H1 (cell line): ENCODE measurements around the gene JADE3. TPM values are rescaled to one million over a fixed set of nuclear protein-coding genes. Genes with fewer than 3 reads are reported as not detected.

Experiments used
- CTCF ChIA-PET: fragments of 300-600 bp; sonication (Branson Sonifier 250); formaldehyde crosslinking; loops from one replicate; lab custom pipeline; 2021; ENCODE audit not compliant: partially characterized antibody; lab: Charles Lee
- POLR2A ChIA-PET: fragments of 300-600 bp; sonication (Branson Sonifier 250); formaldehyde crosslinking; loops from one replicate; lab custom pipeline; 2021; ENCODE audit warnings: inconsistent platforms; ENCODE audit not compliant: partially characterized antibody; lab: Charles Lee
- DNase-seq, 2 experiments: peaks; one replicate each; pipeline versions ENCODE4 v3.0.0 to v3.0.0-alpha.2; 2010 to 2022; ENCODE audit warnings: low spot score in 2 of 2, low read depth in 1 of 2, mixed read lengths in 1 of 2
- FAIRE-seq: peaks from 2 replicates; lab custom pipeline; 2011; peaks lifted over from hg19 to GRCh38; lab: Jason Lieb, UNC
- H2AFZ ChIP-seq: 2 replicates; pipeline ENCODE4 v1.8.1; 2012; ENCODE audit warnings: low read length, inconsistent platforms
- H2AK5ac ChIP-seq: 2 replicates; pipeline ENCODE4 v1.6.1; 2013; ENCODE audit warnings: low read depth, low read length
- H2BK120ac ChIP-seq: replicated peaks from 2 replicates; pipeline ENCODE3; 2013; ENCODE audit warnings: low read depth, low read length, inconsistent platforms
- H2BK12ac ChIP-seq: 2 replicates; pipeline ENCODE4 v1.6.1; 2013; ENCODE audit warnings: low read depth, low read length
- H2BK15ac ChIP-seq: 2 replicates; pipeline ENCODE4 v1.6.1; 2013; ENCODE audit warnings: low read length
- H2BK20ac ChIP-seq: 2 replicates; pipeline ENCODE4 v1.6.1; 2013; ENCODE audit warnings: low read length
- H2BK5ac ChIP-seq: 2 replicates; pipeline ENCODE4 v1.6.1; 2013; ENCODE audit warnings: low read depth, low read length
- H3K14ac ChIP-seq: 2 replicates; pipeline ENCODE4 v1.6.1; 2013; ENCODE audit warnings: inconsistent platforms; ENCODE audit not compliant: insufficient read length
- H3K18ac ChIP-seq: 2 replicates; pipeline ENCODE4 v1.6.1; 2013; ENCODE audit warnings: low read length; ENCODE audit errors: extremely low read depth
- H3K23ac ChIP-seq: 2 replicates; pipeline ENCODE4 v1.6.1; 2013; ENCODE audit warnings: inconsistent platforms; ENCODE audit not compliant: insufficient read length
- H3K23me2 ChIP-seq: 2 replicates; pipeline ENCODE4 v1.6.1; 2013; ENCODE audit warnings: low read depth, low read length
- H3K27ac ChIP-seq: 2 replicates; pipeline ENCODE4 v1.6.1; 2011; ENCODE audit warnings: low read depth, low read length, inconsistent platforms
- H3K27me3 ChIP-seq, 4 experiments: replicated peaks in 1 of 4; 1 replicate in 1 of 4; 2 replicates in 3 of 4; pipeline versions ENCODE4 v1.6.1 to v1.8.1; 2011 to 2013; ENCODE audit warnings: low read length in 3 of 4, mild to moderate bottlenecking in 3 of 4, inconsistent platforms in 2 of 4, mixed read lengths in 2 of 4, moderate library complexity in 1 of 4; ENCODE audit not compliant: control insufficient read depth in 3 of 4, insufficient read depth in 3 of 4; ENCODE audit errors: extremely low read depth in 1 of 4
- H3K36me3 ChIP-seq, 4 experiments: 2 replicates each; pipeline versions ENCODE4 v1.6.1 to v1.8.1; 2011 to 2013; ENCODE audit warnings: mild to moderate bottlenecking in 4 of 4, low read length in 3 of 4, moderate library complexity in 2 of 4, control low read depth in 1 of 4, inconsistent platforms in 1 of 4; ENCODE audit not compliant: insufficient read depth in 4 of 4, control insufficient read depth in 2 of 4
- H3K4ac ChIP-seq: replicated peaks from 2 replicates; pipeline ENCODE3; 2013; ENCODE audit warnings: low read length, low read depth, mixed read lengths, inconsistent platforms; ENCODE audit not compliant: insufficient read length
- H3K4me1 ChIP-seq, 4 experiments: replicated peaks in 1 of 4; 1 replicate in 1 of 4; 2 replicates in 3 of 4; pipeline versions ENCODE4 v1.6.1 to v1.8.1; 2011 to 2013; ENCODE audit warnings: low read length in 3 of 4, inconsistent platforms in 2 of 4, mixed read lengths in 1 of 4; ENCODE audit not compliant: insufficient read depth in 4 of 4, control insufficient read depth in 3 of 4
- H3K4me2 ChIP-seq, 2 experiments: 2 replicates each; pipeline versions ENCODE4 v1.6.1 to v1.8.1; 2011 to 2013; ENCODE audit warnings: low read depth in 2 of 2, low read length in 2 of 2, control low read depth in 1 of 2, inconsistent platforms in 1 of 2, mild to moderate bottlenecking in 1 of 2; ENCODE audit not compliant: insufficient read depth in 1 of 2
- H3K4me3 ChIP-seq, 4 experiments: fragments of 200-600, 300-600 bp in 1 of 4; sonication (generic), shearing (Covaris generic), sonication (Bioruptor Twin) in 1 of 4; 2 replicates each; pipeline versions ENCODE4 v1.5.1 to v1.8.1; 2011 to 2016; ENCODE audit warnings: low read length in 4 of 4, low read depth in 3 of 4, control low read depth in 2 of 4, inconsistent platforms in 2 of 4, mild to moderate bottlenecking in 2 of 4, mixed read lengths in 1 of 4, moderate library complexity in 1 of 4; ENCODE audit not compliant: insufficient read depth in 2 of 4; ENCODE audit errors: extremely low read depth in 1 of 4
- H3K56ac ChIP-seq: replicated peaks from 2 replicates; pipeline ENCODE3; 2013; ENCODE audit warnings: low read depth, mild to moderate bottlenecking, mixed read lengths, low read length, inconsistent platforms; ENCODE audit not compliant: insufficient read length
- H3K79me1 ChIP-seq: 2 replicates; pipeline ENCODE4 v1.6.1; 2013; ENCODE audit warnings: low read depth, low read length, control low read depth
- H3K79me2 ChIP-seq, 2 experiments: 2 replicates each; pipeline versions ENCODE4 v1.6.1 to v1.8.1; 2012 to 2013; ENCODE audit warnings: low read length in 2 of 2, mild to moderate bottlenecking in 2 of 2, inconsistent platforms in 1 of 2; ENCODE audit not compliant: insufficient read depth in 2 of 2, control insufficient read depth in 1 of 2
- H3K9ac ChIP-seq, 4 experiments: replicated peaks in 1 of 4; 1 replicate in 1 of 4; 2 replicates in 3 of 4; pipeline versions ENCODE4 v1.6.1 to v1.8.1; 2011 to 2013; ENCODE audit warnings: low read depth in 3 of 4, low read length in 3 of 4, control low read depth in 2 of 4, mild to moderate bottlenecking in 2 of 4, moderate library complexity in 2 of 4, inconsistent platforms in 1 of 4; ENCODE audit errors: extremely low read depth in 1 of 4
- H3K9me3 ChIP-seq, 2 experiments: 2 replicates each; pipeline versions ENCODE4 v1.6.1 to v1.8.1; 2012 to 2013; ENCODE audit warnings: mild to moderate bottlenecking in 2 of 2, moderate library complexity in 2 of 2, control low read depth in 1 of 2, inconsistent platforms in 1 of 2, low read depth in 1 of 2, low read length in 1 of 2, mixed read lengths in 1 of 2; ENCODE audit not compliant: insufficient read depth in 2 of 2
- H4K20me1 ChIP-seq, 2 experiments: replicated peaks in 1 of 2; 2 replicates each; pipeline versions ENCODE3 to v1.8.1; 2011 to 2013; ENCODE audit warnings: inconsistent platforms in 2 of 2, low read length in 2 of 2, mild to moderate bottlenecking in 1 of 2; ENCODE audit not compliant: insufficient read depth in 2 of 2, control insufficient read depth in 1 of 2
- H4K5ac ChIP-seq: 2 replicates; pipeline ENCODE4 v1.6.1; 2013; ENCODE audit warnings: low read length, low read depth, mixed read lengths, inconsistent platforms; ENCODE audit not compliant: insufficient read length
- H4K8ac ChIP-seq: 2 replicates; pipeline ENCODE4 v1.8.0; 2013; ENCODE audit warnings: mild to moderate bottlenecking, moderate library complexity, low read length, inconsistent platforms; ENCODE audit not compliant: insufficient read depth; ENCODE audit errors: extremely low read depth
- H4K91ac ChIP-seq: replicated peaks from 2 replicates; pipeline ENCODE3; 2013; ENCODE audit warnings: low read length, mixed read lengths, inconsistent platforms; ENCODE audit not compliant: insufficient read length
- BACH1 ChIP-seq: IDR thresholded peaks from 2 replicates; pipeline ENCODE4 v1.6.1; 2012; ENCODE audit warnings: low read length, improper control_type of control experiment
- CTCF ChIP-seq, 3 experiments: IDR thresholded peaks; 1 replicate in 2 of 3; 2 replicates in 1 of 3; pipeline versions ENCODE4 v1.5.1 to v1.6.1; 2011; ENCODE audit warnings: low read length in 3 of 3, mild to moderate bottlenecking in 3 of 3, inconsistent platforms in 2 of 3, low read depth in 1 of 3, moderate library complexity in 1 of 3; ENCODE audit not compliant: insufficient read depth in 1 of 3; ENCODE audit errors: control extremely low read depth in 1 of 3
- E2F6 ChIP-seq: IDR thresholded peaks from 2 replicates; pipeline ENCODE4 v1.6.1; 2012; ENCODE audit warnings: inconsistent platforms
- HDAC2 ChIP-seq, 2 experiments: fragments of 300-600 bp in 1 of 2; sonication (generic) in 1 of 2; IDR thresholded peaks; 2 replicates each; pipeline ENCODE4 v1.6.1; 2011 to 2012; ENCODE audit warnings: low read depth in 2 of 2, low read length in 2 of 2, mild to moderate bottlenecking in 2 of 2, moderate library complexity in 2 of 2, borderline replicate concordance in 1 of 2, inconsistent platforms in 1 of 2
- RNF2 ChIP-seq: fragments of 200-900, 300-1000 bp; sonication (generic); IDR thresholded peaks from 2 replicates; pipeline ENCODE4 v1.7.1; 2016; ENCODE audit warnings: borderline replicate concordance, low read depth, mild to moderate bottlenecking, antibody characterized with exemption, low read length; ENCODE audit not compliant: poor library complexity, severe bottlenecking; ENCODE audit errors: missing control alignments
- SIRT6 ChIP-seq: IDR thresholded peaks from one replicate; pipeline ENCODE4 v1.7.1; 2012; ENCODE audit warnings: low read length, inconsistent platforms
- SP1 ChIP-seq: IDR thresholded peaks from 2 replicates; pipeline ENCODE4 v1.6.1; 2011; ENCODE audit warnings: low read depth, low read length
- TAF1 ChIP-seq: IDR thresholded peaks from 2 replicates; pipeline ENCODE4 v1.6.1; 2011; ENCODE audit warnings: mild to moderate bottlenecking, low read depth, low read length
- USF2 ChIP-seq: IDR thresholded peaks from 2 replicates; pipeline ENCODE4 v1.6.1; 2011; ENCODE audit warnings: low read length, improper control_type of control experiment
- WGBS, 2 experiments: shearing (Covaris generic) in 1 of 2; methylation state at CpG; one replicate each; pipeline versions ENCODE4 v1.1.6 to v1.1.7; 2013 to 2015; ENCODE audit warnings: low lambda C conversion rate in 2 of 2, mixed read lengths in 2 of 2, inconsistent platforms in 1 of 2, low coverage in 1 of 2, missing lambda C conversion rate in 1 of 2; ENCODE audit not compliant: insufficient replicate concordance in 2 of 2, insufficient coverage in 1 of 2, insufficient read length in 1 of 2; ENCODE audit errors: extremely low coverage in 1 of 2, missing lambda C conversion rate in 1 of 2; 5-methylcytosine and 5-hydroxymethylcytosine counted together
- polyA plus RNA-seq, 7 experiments: library from polyadenylated mRNA; depleted of rRNA in 3 of 7; stranded (reverse) in 5 of 7; unstranded in 2 of 7; fragments of >200 nt in 5 of 7; fragments of 200-250 nt in 2 of 7; gene quantifications; 1 replicate in 5 of 7; 2 replicates in 1 of 7; 4 replicates in 1 of 7; pipeline versions ENCODE4 v1.2.1 to v1.2.3, GENCODE V29; 2011 to 2013; ENCODE audit warnings: missing spikeins in 2 of 7, mixed read lengths in 2 of 7
- total RNA-seq: library from RNA; stranded (reverse); fragmentation: NEBNext Ultra II Directional; extraction: Animal tissue kit (Norgen Biotek cat#: 25700); gene quantifications from 2 replicates; pipeline ENCODE4 v1.2.1, GENCODE V29; 2021

JADE3 gene
- total and polyA plus RNA-seq, 2 of the 8 experiments (the other 6 are each of a cell fraction or from before 2014, with no cell fraction given): 6.9 to 21.5 TPM

GRCh38 chrX:46959101-46959500 is 46.9 kb downstream of the JADE3 start:
- Histone ChIP-seq H2BK12ac (no peak overlapping the region), H2BK20ac (no peak overlapping the region), H4K5ac (no peak overlapping the region), H2AK5ac (no peak overlapping the region), H3K14ac (no peak overlapping the region), H3K79me2 (peaks cover 2 to 78% of the 10 kb centered on the region in 2 experiments; a peak in 2 of 4 replicates), H3K36me3 (no peaks in the 10 kb centered on the region), H2AFZ (no peak overlapping the region), H3K4me1 (peaks cover 0 to 6% (median 0%) of the 10 kb centered on the region in 4 experiments; a peak in 2 of 7 replicates), H3K4me2 (no peak overlapping the region), H3K27ac (no peak overlapping the region), H3K9me3 (no peaks in the 10 kb centered on the region), H3K23me2 (no peaks in the 10 kb centered on the region), H4K20me1 (no peaks in the 10 kb centered on the region), H3K4ac (no peak overlapping the region), H3K56ac (no peak overlapping the region), H3K23ac (no peak overlapping the region), H3K4me3 (no peak overlapping the region), H2BK5ac (no peak overlapping the region), H3K18ac (no peak overlapping the region), H2BK15ac (0 out of 2 replicates have a peak overlapping the region, but pooled peaks have one; percentile 31), H3K79me1 (peaks cover 4% of the 10 kb centered on the region; the same call in 1 of the 2 replicates), H3K9ac (no peak overlapping the region), H3K27me3 (no peaks in the 10 kb centered on the region), H2BK120ac (no peak overlapping the region), H4K8ac (no peak overlapping the region), H4K91ac (no peak overlapping the region)
- ChIA-PET POLR2A (no interaction called here), CTCF (no interaction called here)
- DNase-seq (no peak), FAIRE-seq (no peak)
- WGBS, 2 experiments: 87% methylated on average over 2 of the region's 2 CpGs; no CpG with 5 or more reads in 1 of the 2 experiments
- TF ChIP-seq SIRT6 (no peak), E2F6 (no peak), TAF1 (no peak), CTCF (IDR thresholded peaks at IDR 0.05; ENCODE audit: control extremely low read depth in 1 of 3, insufficient read depth in 1 of 3, low read depth in 1 of 3, low read length in 3 of 3) (no peak), USF2 (no peak), HDAC2 (IDR thresholded peaks at IDR 0.05; ENCODE audit: borderline replicate concordance in 1 of 2, low read depth in 2 of 2, low read length in 2 of 2) (no peak), SP1 (no peak), RNF2 (no peak), BACH1 (no peak)
